Ectodermal cell (in vitro differentiated cells): Measurements from ENCODE around the gene PCBP1. TPM values are rescaled to one million over a fixed set of nuclear protein-coding genes. Genes with fewer than 3 reads are reported as not detected.

ENCODE experiments used
- H3K27ac ChIP-seq: 2 replicates; pipeline ENCODE4 v1.7.0; 2013; ENCODE audit warnings: mild to moderate bottlenecking, low read depth, low read length; ENCODE audit not compliant: insufficient read depth, poor library complexity, severe bottlenecking
- H3K27me3 ChIP-seq: 2 replicates; pipeline ENCODE4 v1.7.0; 2013; ENCODE audit warnings: mild to moderate bottlenecking, low read length; ENCODE audit not compliant: insufficient read depth, control insufficient read depth, poor library complexity, severe bottlenecking
- H3K36me3 ChIP-seq: one replicate; pipeline ENCODE4 v1.7.0; 2013; ENCODE audit warnings: low read length; ENCODE audit not compliant: control insufficient read depth, insufficient read depth
- H3K4me1 ChIP-seq: one replicate; pipeline ENCODE4 v1.7.0; 2013; ENCODE audit warnings: low read length; ENCODE audit not compliant: control insufficient read depth, insufficient read depth
- H3K4me3 ChIP-seq: 2 replicates; pipeline ENCODE4 v1.7.0; 2013; ENCODE audit warnings: low read depth, low read length, control low read depth; ENCODE audit not compliant: insufficient read depth
- H3K9me3 ChIP-seq: 2 replicates; pipeline ENCODE4 v1.7.0; 2013; ENCODE audit warnings: mild to moderate bottlenecking, low read length, moderate library complexity; ENCODE audit not compliant: control insufficient read depth
- WGBS, 2 experiments: methylation state at CpG; one replicate each; pipeline ENCODE4 v1.1.7; 2013; ENCODE audit warnings: missing lambda C conversion rate in 2 of 2; 5-methylcytosine and 5-hydroxymethylcytosine counted together
- polyA plus RNA-seq, 4 experiments: library from polyadenylated mRNA; stranded (reverse); fragments of 50-300 nt; gene quantifications; one replicate each; pipeline ENCODE4 v1.2.3, GENCODE V29; 2013

The PCBP1 gene
- polyA plus RNA-seq (2013, experiment 1 of 4), result 321 TPM
- polyA plus RNA-seq (2013, experiment 2 of 4), result 320 TPM
- 294 TPM for polyA plus RNA-seq (2013, experiment 3 of 4)
- polyA plus RNA-seq (2013, experiment 4 of 4), result 301 TPM

GRCh38 chr2:70086838-70087701 is at the start of gene PCBP1:
PCBP1 (plus strand) TSS chr2:70087477; CDS start chr2:70087744, 267 bp downstream.
- Histone ChIP-seq H3K4me3 (peak within 1 kb of the TSS; percentile 99), H3K27ac (peak within 1 kb of the TSS; percentile 99), H3K27me3 (no peaks in the 10 kb centered on the region), H3K9me3 (no peaks in the 10 kb centered on the region), H3K36me3 (peaks cover 18% of the 10 kb centered on the region), H3K4me1 (peaks cover 21% of the 10 kb centered on the region)
- WGBS, 2 experiments, result 0% methylated on average over 93 to 94 of the region's 94 CpGs

GRCh38 chr2:70039366-70039765 is 47.9 kb upstream of the PCBP1 start:
- Histone ChIP-seq H3K9me3 (no peaks in the 10 kb centered on the region), H3K27me3 (no peaks in the 10 kb centered on the region), H3K4me1 (no peaks in the 10 kb centered on the region), H3K4me3 (no peak overlapping the region), H3K27ac (no peak overlapping the region), H3K36me3 (no peaks in the 10 kb centered on the region)
- WGBS, 2 experiments, result 83 to 89% methylated on average over 2 of the region's 2 CpGs

- H3K27me3 ChIP-seq, result no peaks in the 10 kb centered on the region
- H3K36me3 ChIP-seq, result no peaks in the 10 kb centered on the region
- no peak overlapping the region for H3K4me3 ChIP-seq
- H3K4me1 ChIP-seq, result no peaks in the 10 kb centered on the region
- H3K9me3 ChIP-seq, result no peaks in the 10 kb centered on the region
- WGBS, 2 experiments, result 92 to 98% methylated on average over 2 to 3 of the region's 3 CpGs
- H3K27ac ChIP-seq, result no peak overlapping the region
Measured at GRCh38 chr2:70041663-70042062, 45.6 kb upstream of the PCBP1 start.

- H3K4me1 ChIP-seq, result no peaks in the 10 kb centered on the region
- no peak overlapping the region for H3K4me3 ChIP-seq
- no peaks in the 10 kb centered on the region for H3K36me3 ChIP-seq
- no peaks in the 10 kb centered on the region for H3K27me3 ChIP-seq
- WGBS, 2 experiments, result 95 to 97% methylated on average over 2 of the region's 2 CpGs
- H3K9me3 ChIP-seq, result no peaks in the 10 kb centered on the region
- no peak overlapping the region for H3K27ac ChIP-seq
Measured at GRCh38 chr2:70042246-70042645, 45.0 kb upstream of the PCBP1 start.

- no peaks in the 10 kb centered on the region for H3K4me1 ChIP-seq
- H3K4me3 ChIP-seq, result no peak overlapping the region
- H3K9me3 ChIP-seq, result no peaks in the 10 kb centered on the region
- H3K27me3 ChIP-seq, result no peaks in the 10 kb centered on the region
- H3K27ac ChIP-seq, result no peak overlapping the region
- H3K36me3 ChIP-seq, result peaks cover 3% of the 10 kb centered on the region
- WGBS, 2 experiments, result 95 to 96% methylated on average over 9 of the region's 9 CpGs
Measured at GRCh38 chr2:70043252-70043875, 43.9 kb upstream of the PCBP1 start.

GRCh38 chr2:70044290-70045040 is 42.8 kb upstream of the PCBP1 start:
- peaks cover 4% of the 10 kb centered on the region for H3K36me3 ChIP-seq
- H3K9me3 ChIP-seq, result no peaks in the 10 kb centered on the region
- H3K4me1 ChIP-seq, result no peaks in the 10 kb centered on the region
- no peak overlapping the region for H3K4me3 ChIP-seq
- H3K27ac ChIP-seq, result no peak overlapping the region
- H3K27me3 ChIP-seq, result no peaks in the 10 kb centered on the region
- WGBS, 2 experiments, result 95 to 96% methylated on average over 15 of the region's 15 CpGs

- Histone ChIP-seq H3K27ac (no peak overlapping the region), H3K4me3 (no peak overlapping the region), H3K4me1 (no peaks in the 10 kb centered on the region), H3K27me3 (no peaks in the 10 kb centered on the region), H3K36me3 (peaks cover 10% of the 10 kb centered on the region), H3K9me3 (no peaks in the 10 kb centered on the region)
- WGBS, 2 experiments, result 89 to 93% methylated on average over 6 of the region's 6 CpGs
Measured at GRCh38 chr2:70045405-70045804, 41.9 kb upstream of the PCBP1 start.

- no peaks in the 10 kb centered on the region for H3K4me1 ChIP-seq
- WGBS, 2 experiments, result 91 to 96% methylated on average over 2 of the region's 2 CpGs
- H3K27me3 ChIP-seq, result no peaks in the 10 kb centered on the region
- H3K36me3 ChIP-seq, result peaks cover 10% of the 10 kb centered on the region
- no peak overlapping the region for H3K4me3 ChIP-seq
- H3K27ac ChIP-seq, result no peak overlapping the region
- H3K9me3 ChIP-seq, result no peaks in the 10 kb centered on the region
Measured at GRCh38 chr2:70045932-70046331, 41.3 kb upstream of the PCBP1 start.

GRCh38 chr2:70046534-70046933 is 40.7 kb upstream of the PCBP1 start:
- no peaks in the 10 kb centered on the region for H3K9me3 ChIP-seq
- no peak overlapping the region for H3K4me3 ChIP-seq
- H3K36me3 ChIP-seq, result peaks cover 10% of the 10 kb centered on the region
- 71 to 79% methylated on average over 2 of the region's 2 CpGs for WGBS, 2 experiments
- no peak overlapping the region for H3K27ac ChIP-seq
- H3K27me3 ChIP-seq, result no peaks in the 10 kb centered on the region
- no peaks in the 10 kb centered on the region for H3K4me1 ChIP-seq

- 92 to 95% methylated on average over 5 of the region's 5 CpGs for WGBS, 2 experiments
- Histone ChIP-seq H3K36me3 (peaks cover 10% of the 10 kb centered on the region), H3K4me3 (no peak overlapping the region), H3K9me3 (no peaks in the 10 kb centered on the region), H3K4me1 (no peaks in the 10 kb centered on the region), H3K27ac (no peak overlapping the region), H3K27me3 (no peaks in the 10 kb centered on the region)
Measured at GRCh38 chr2:70047451-70047850, 39.8 kb upstream of the PCBP1 start.
